HepG2 (cell line): ENCODE measurements around the gene ZBTB7A. TPM values are rescaled to one million over a fixed set of nuclear protein-coding genes. Genes with fewer than 3 reads are reported as not detected.

Experiments used
- CEBPZ ChIP-seq: IDR thresholded peaks from 2 replicates; pipeline ENCODE4 v1.6.1; 2012; ENCODE audit warnings: low read length, improper control_type of control experiment
- MED13 ChIP-seq: sonication (generic); formaldehyde crosslinking; IDR thresholded peaks from 2 replicates; pipeline ENCODE4 v1.5.0; 2020; ENCODE audit warnings: missing genetic modification reagents
- PATZ1 ChIP-seq: sonication (generic); formaldehyde crosslinking; IDR thresholded peaks from 2 replicates; pipeline ENCODE4 v1.4.0; 2020; ENCODE audit warnings: missing genetic modification reagents
- PHF5A ChIP-seq: IDR thresholded peaks from one replicate; pipeline ENCODE4 v1.6.1; 2018; ENCODE audit warnings: low read depth, missing genetic modification reagents; ENCODE audit not compliant: unreplicated experiment
- POLR2AphosphoS5 ChIP-seq: IDR thresholded peaks from 2 replicates; pipeline ENCODE4 v1.6.1; 2012; ENCODE audit warnings: low read depth, low read length
- REST ChIP-seq, 2 experiments: IDR thresholded peaks; 2 replicates each; pipeline ENCODE4 v1.6.1; 2011 to 2012; ENCODE audit warnings: low read length in 2 of 2, borderline replicate concordance in 1 of 2, low read depth in 1 of 2, mild to moderate bottlenecking in 1 of 2, moderate library complexity in 1 of 2
- REXO4 ChIP-seq: sonication (generic); formaldehyde crosslinking; IDR thresholded peaks from 2 replicates; pipeline ENCODE4 v1.8.0; 2022; ENCODE audit warnings: missing genetic modification reagents, mild to moderate bottlenecking, borderline replicate concordance
- SAFB2 ChIP-seq: sonication (generic); formaldehyde crosslinking; IDR thresholded peaks from 2 replicates; pipeline ENCODE4 v1.5.1; 2020; ENCODE audit warnings: missing genetic modification reagents, low read depth, mild to moderate bottlenecking, borderline replicate concordance
- SALL1 ChIP-seq: sonication (generic); formaldehyde crosslinking; IDR thresholded peaks from 2 replicates; pipeline ENCODE4 v1.8.0; 2022; ENCODE audit warnings: mild to moderate bottlenecking, missing genetic modification reagents
- XBP1 ChIP-seq: sonication (generic); formaldehyde crosslinking; IDR thresholded peaks from 2 replicates; pipeline ENCODE4 v1.5.0; 2020; ENCODE audit warnings: missing genetic modification reagents
- ZBTB8A ChIP-seq: sonication (generic); formaldehyde crosslinking; IDR thresholded peaks from 2 replicates; pipeline ENCODE4 v1.4.0; 2020; ENCODE audit warnings: mild to moderate bottlenecking, low read depth, missing genetic modification reagents, borderline replicate concordance
- ZNF263 ChIP-seq: sonication (generic); formaldehyde crosslinking; IDR thresholded peaks from 2 replicates; pipeline ENCODE4 v1.4.0; 2020; ENCODE audit warnings: missing genetic modification reagents
- ZNF441 ChIP-seq: sonication (generic); formaldehyde crosslinking; IDR thresholded peaks from 2 replicates; pipeline ENCODE4 v1.7.0; 2021; ENCODE audit warnings: missing genetic modification reagents, borderline replicate concordance
- polyA plus RNA-seq, 8 experiments: library from polyadenylated mRNA; depleted of rRNA in 3 of 8; stranded (reverse) in 7 of 8; unstranded in 1 of 8; fragments of >200 nt; fragmentation: Illumina TruSeq in 4 of 8; extraction: Trizol in 4 of 8; gene quantifications; 2 replicates each; pipeline versions ENCODE4 v1.2.1 to v1.2.3, GENCODE V29; 2011 to 2016; ENCODE audit warnings: low read depth in 4 of 8, missing spikeins in 1 of 8, mixed read lengths in 1 of 8; ENCODE audit not compliant: insufficient read depth in 1 of 8
- total RNA-seq, 5 experiments: library from RNA; depleted of rRNA; stranded (reverse); fragments of >200 nt; fragmentation: Illumina TruSeq; extraction: Trizol; gene quantifications; 2 replicates each; pipeline ENCODE4 v1.2.3, GENCODE V29; 2016; ENCODE audit warnings: low read depth in 1 of 5

ZBTB7A gene
- total and polyA plus RNA-seq, 2 of the 13 experiments (the other 11 are each of a cell fraction or from before 2014, with no cell fraction given), result 3.6 to 4.0 TPM

- TF ChIP-seq REST (IDR thresholded peaks at IDR 0.05; ENCODE audit: borderline replicate concordance in 1 of 2, low read depth in 1 of 2, low read length in 2 of 2), result peak in 1 of 2 experiments; percentile 6; a peak in 1 of 4 replicates
- peak; percentile 36; the same call in 1 of the 2 replicates for TF ChIP-seq POLR2AphosphoS5
- TF ChIP-seq XBP1 (CRISPR knock-in tag), result no peak
- no peak for TF ChIP-seq PHF5A (CRISPR knock-in tag)
- TF ChIP-seq SAFB2 (CRISPR knock-in tag), result 0 out of 2 replicates have a peak, but pooled peaks have one; percentile 28
- no peak for TF ChIP-seq REXO4 (CRISPR knock-in tag)
- no peak for TF ChIP-seq CEBPZ
- peak; percentile 19; the same call in 1 of the 2 replicates for TF ChIP-seq SALL1 (CRISPR knock-in tag)
- 0 out of 2 replicates have a peak, but pooled peaks have one; percentile 9 for TF ChIP-seq PATZ1 (CRISPR knock-in tag)
- TF ChIP-seq ZBTB8A, result no peak
- peak; percentile 21; the same call in 1 of the 2 replicates for TF ChIP-seq ZNF263 (CRISPR knock-in tag)
- no peak for TF ChIP-seq ZNF441 (CRISPR knock-in tag)
- TF ChIP-seq MED13 (CRISPR knock-in tag), result no peak
- TF ChIP-seq, all 625 proteins: peak for 19
Measured at GRCh38 chr19:4066682-4067395, at the start of gene ZBTB7A (continued).
